NCI-H1092 treated with DMSO at 0.1 percent for 48 hours (cell line): ENCODE measurements around the gene CYB5R3.
A peak's percentile ranks its signal among the peaks of the same experiment; 100 is the strongest.
"Not testable (repeated sequence)": the region's sequence is repeated elsewhere in the genome, so short reads cannot be mapped to it uniquely, and the experiment has no call there.

ENCODE experiments used
- DNase-seq: peaks from one replicate; lab custom pipeline; 2025; lab: John Stamatoyannopoulos, UW

The CYB5R3 gene

GRCh38 chr22:42678894-42679293 is 29.7 kb upstream of the CYB5R3 start:
- no peak for DNase-seq

- DNase-seq, result not testable (repeated sequence)
Measured at GRCh38 chr22:42677936-42678335, 28.7 kb upstream of the CYB5R3 start.

GRCh38 chr22:42676059-42676607 is 26.9 kb upstream of the CYB5R3 start:
- DNase-seq, result no peak

- DNase-seq, result peak; percentile 32
Measured at GRCh38 chr22:42673898-42674401, 24.8 kb upstream of the CYB5R3 start.

- DNase-seq, result not testable (repeated sequence)
Measured at GRCh38 chr22:42673071-42673470, 23.9 kb upstream of the CYB5R3 start.

GRCh38 chr22:42670921-42671709 is 21.9 kb upstream of the CYB5R3 start:
- DNase-seq, result no peak

- DNase-seq, result no peak
Measured at GRCh38 chr22:42670046-42670445, 20.9 kb upstream of the CYB5R3 start.

- DNase-seq, result not testable (repeated sequence)
Measured at GRCh38 chr22:42666393-42666792, 17.2 kb upstream of the CYB5R3 start.

- DNase-seq, result no peak
Measured at GRCh38 chr22:42664976-42665831, 16.0 kb upstream of the CYB5R3 start.

- DNase-seq, result peak; percentile 64
Measured at GRCh38 chr22:42661985-42662831, 13.0 kb upstream of the CYB5R3 start.

- no peak for DNase-seq
Measured at GRCh38 chr22:42656578-42656977, 7.4 kb upstream of the CYB5R3 start.

- DNase-seq, result no peak
Measured at GRCh38 chr22:42655693-42656092, 6.5 kb upstream of the CYB5R3 start.

GRCh38 chr22:42654436-42655073 is 5.4 kb upstream of the CYB5R3 start:
- no peak for DNase-seq

GRCh38 chr22:42653999-42654398 is 4.8 kb upstream of the CYB5R3 start:
- DNase-seq, result no peak

- no peak for DNase-seq
Measured at GRCh38 chr22:42651134-42651533, 1.9 kb upstream of the CYB5R3 start.

- DNase-seq, result no peak
Measured at GRCh38 chr22:42648368-42649245, 585 bp downstream of the CYB5R3 start.

GRCh38 chr22:42648017-42648367 is 1.2 kb downstream of the CYB5R3 start:
- no peak for DNase-seq

- no peak for DNase-seq
Measured at GRCh38 chr22:42646569-42647525, 2.3 kb downstream of the CYB5R3 start.

- DNase-seq, result no peak
Measured at GRCh38 chr22:42645938-42646568, 3.1 kb downstream of the CYB5R3 start.
